Right atrium auricular region (tissue), 2 donors: Measurements from ENCODE around the gene SCNM1. TPM values are rescaled to one million over a fixed set of nuclear protein-coding genes. Genes with fewer than 3 reads are reported as not detected.
A peak's percentile ranks its signal among the peaks of the same experiment; 100 is the strongest.

Experiments used
- DNase-seq: peaks from one replicate; pipeline ENCODE4 v3.0.0-alpha.2; 2019; ENCODE audit warnings: low spot score
- H3K27ac ChIP-seq, 2 donors: fragments of 200-600 bp; sonication (generic); 1 replicate in 1 of 2; 2 replicates in 1 of 2; pipeline ENCODE4 v1.5.1; 2016 to 2019
- H3K27me3 ChIP-seq, 2 donors: fragments of 200-600 bp; sonication (generic); one replicate each; pipeline versions ENCODE4 v1.5.1 to v1.6.0; 2017 to 2019
- H3K36me3 ChIP-seq: fragments of 200-600 bp; sonication (generic); one replicate; pipeline ENCODE4 v1.5.1; 2016
- H3K4me1 ChIP-seq, 2 donors: fragments of 200-600 bp; sonication (generic); one replicate each; pipeline versions ENCODE4 v1.5.1 to v1.6.0; 2017 to 2019
- H3K4me3 ChIP-seq, 2 donors: fragments of 200-600 bp; sonication (generic); 1 replicate in 1 of 2; 2 replicates in 1 of 2; pipeline ENCODE4 v1.5.1; 2017 to 2019; ENCODE audit warnings: mild to moderate bottlenecking in 1 of 2, moderate library complexity in 1 of 2
- H3K9me3 ChIP-seq, 2 donors: fragments of 200-600 bp; sonication (generic); one replicate each; pipeline ENCODE4 v1.5.1; 2019
- total RNA-seq, 2 donors: library from RNA; depleted of rRNA; stranded (reverse); fragments of >200 nt; gene quantifications; one replicate each; pipeline ENCODE4 v1.1.0, GENCODE V29; 2016
- TF ChIP-seq, protein P1 (sequence below), 2 donors: fragments of 200-600 bp; sonication (generic); IDR thresholded peaks; one replicate each; pipeline ENCODE4 v1.5.1; 2019; ENCODE audit warnings: antibody characterized with exemption in 2 of 2

Gene SCNM1
- total RNA-seq, 2 donors from 2014 or later, result 14.4 to 14.7 TPM

DNA sequence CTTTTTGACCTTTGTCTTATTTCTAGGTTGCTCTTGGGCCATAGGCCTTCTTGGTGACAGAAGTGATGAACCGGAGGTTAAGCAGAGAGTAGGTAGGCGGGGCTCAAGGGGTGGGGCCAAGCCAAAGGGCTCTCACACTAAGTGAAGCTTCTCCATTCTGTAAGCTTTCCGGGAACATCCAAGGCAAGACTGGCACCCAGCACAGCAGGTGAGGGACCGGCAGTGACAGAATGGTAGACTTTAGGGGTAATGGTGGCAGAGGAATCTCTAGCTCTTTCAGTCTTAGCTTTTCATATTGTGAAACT lies 9.5 kb upstream of the SCNM1 start, which contains the start of gene TNFAIP8L2:
TSS of gene TNFAIP8L2 (plus strand) at position 135 of the 305 bp plus-strand sequence. CDS start 2,049 bp downstream, outside the sequence.
- Histone ChIP-seq H3K4me3 (peak within 1 kb of the TSS; percentile 22 to 30), H3K9me3 (no peaks in the 10 kb centered on the region), H3K27me3 (no peaks in the 10 kb centered on the region), H3K27ac (peak within 1 kb of the TSS; percentile 3 to 22), H3K36me3 (peaks cover 27% of the 10 kb centered on the region), H3K4me1 (peaks cover 0 to 4% of the 10 kb centered on the region in 2 donors)
- TF ChIP-seq, protein P1, sequence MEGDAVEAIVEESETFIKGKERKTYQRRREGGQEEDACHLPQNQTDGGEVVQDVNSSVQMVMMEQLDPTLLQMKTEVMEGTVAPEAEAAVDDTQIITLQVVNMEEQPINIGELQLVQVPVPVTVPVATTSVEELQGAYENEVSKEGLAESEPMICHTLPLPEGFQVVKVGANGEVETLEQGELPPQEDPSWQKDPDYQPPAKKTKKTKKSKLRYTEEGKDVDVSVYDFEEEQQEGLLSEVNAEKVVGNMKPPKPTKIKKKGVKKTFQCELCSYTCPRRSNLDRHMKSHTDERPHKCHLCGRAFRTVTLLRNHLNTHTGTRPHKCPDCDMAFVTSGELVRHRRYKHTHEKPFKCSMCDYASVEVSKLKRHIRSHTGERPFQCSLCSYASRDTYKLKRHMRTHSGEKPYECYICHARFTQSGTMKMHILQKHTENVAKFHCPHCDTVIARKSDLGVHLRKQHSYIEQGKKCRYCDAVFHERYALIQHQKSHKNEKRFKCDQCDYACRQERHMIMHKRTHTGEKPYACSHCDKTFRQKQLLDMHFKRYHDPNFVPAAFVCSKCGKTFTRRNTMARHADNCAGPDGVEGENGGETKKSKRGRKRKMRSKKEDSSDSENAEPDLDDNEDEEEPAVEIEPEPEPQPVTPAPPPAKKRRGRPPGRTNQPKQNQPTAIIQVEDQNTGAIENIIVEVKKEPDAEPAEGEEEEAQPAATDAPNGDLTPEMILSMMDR (IDR thresholded peaks at IDR 0.05), result no peak
- no peak for DNase-seq

DNA sequence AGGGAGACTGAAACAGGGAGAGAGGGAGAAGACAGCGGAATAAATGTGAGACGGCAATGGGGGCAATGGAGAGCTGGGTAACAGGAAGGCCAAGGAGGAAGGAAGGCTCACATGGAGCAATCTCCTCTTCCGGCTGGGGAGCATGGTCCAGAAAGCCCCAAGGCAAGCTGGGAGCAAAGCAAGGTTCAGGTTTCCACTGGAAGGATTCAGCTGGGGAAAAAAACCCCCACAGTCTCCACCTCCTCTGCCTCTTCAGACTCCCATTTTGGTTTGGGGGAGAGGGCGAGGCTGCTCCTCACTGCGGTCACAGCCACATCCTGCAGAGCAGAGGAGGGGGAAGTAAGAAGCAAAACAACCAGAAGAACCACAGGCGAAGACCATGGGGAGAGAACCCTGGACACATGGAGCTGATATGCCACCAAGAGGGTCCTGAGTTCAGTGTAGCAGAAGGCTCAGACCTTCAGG lies 8.8 kb upstream of the SCNM1 start:
- peaks cover 30% of the 10 kb centered on the region for H3K36me3 ChIP-seq

DNA sequence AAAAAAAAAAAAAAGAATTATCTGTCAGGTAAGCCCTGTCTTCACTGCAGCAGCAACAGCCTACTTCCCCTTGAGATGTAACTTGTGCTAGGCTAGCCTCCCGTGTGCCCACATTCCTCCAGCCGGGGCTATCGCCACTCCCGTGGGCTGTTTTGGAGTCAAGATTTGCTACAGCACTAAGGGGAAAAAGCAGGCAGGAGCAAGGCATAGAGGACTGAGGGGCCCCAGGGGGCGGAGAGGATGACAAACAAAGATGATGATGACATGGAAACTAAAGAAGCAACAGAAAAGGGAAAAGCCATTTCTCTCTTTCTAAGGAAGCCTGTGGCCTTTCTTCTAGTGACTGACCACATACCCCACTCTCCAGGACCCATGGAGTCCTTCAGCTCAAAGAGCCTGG lies 7.6 kb upstream of the SCNM1 start:
- H3K9me3 ChIP-seq, result no peaks in the 10 kb centered on the region
- no peak overlapping the region for H3K4me3 ChIP-seq
- DNase-seq, result no peak
- no peak overlapping the region for H3K27ac ChIP-seq
- peaks cover 30% of the 10 kb centered on the region for H3K36me3 ChIP-seq
- H3K4me1 ChIP-seq, result peaks cover 0 to 4% of the 10 kb centered on the region in 2 donors
- H3K27me3 ChIP-seq, result no peaks in the 10 kb centered on the region
- TF ChIP-seq, protein P1 (IDR thresholded peaks at IDR 0.05), result no peak

More for the DNA sequence above, 8.8 kb upstream of the SCNM1 start:
- DNase-seq, result no peak
- TF ChIP-seq, protein P1 (IDR thresholded peaks at IDR 0.05), result no peak
- Histone ChIP-seq H3K4me1 (peaks cover 0 to 4% of the 10 kb centered on the region in 2 donors), H3K9me3 (no peaks in the 10 kb centered on the region), H3K27me3 (no peaks in the 10 kb centered on the region), H3K27ac (peak overlapping the region in 1 of 2 donors; percentile 22), H3K4me3 (peak overlapping the region; percentile 22 to 30)

DNA sequence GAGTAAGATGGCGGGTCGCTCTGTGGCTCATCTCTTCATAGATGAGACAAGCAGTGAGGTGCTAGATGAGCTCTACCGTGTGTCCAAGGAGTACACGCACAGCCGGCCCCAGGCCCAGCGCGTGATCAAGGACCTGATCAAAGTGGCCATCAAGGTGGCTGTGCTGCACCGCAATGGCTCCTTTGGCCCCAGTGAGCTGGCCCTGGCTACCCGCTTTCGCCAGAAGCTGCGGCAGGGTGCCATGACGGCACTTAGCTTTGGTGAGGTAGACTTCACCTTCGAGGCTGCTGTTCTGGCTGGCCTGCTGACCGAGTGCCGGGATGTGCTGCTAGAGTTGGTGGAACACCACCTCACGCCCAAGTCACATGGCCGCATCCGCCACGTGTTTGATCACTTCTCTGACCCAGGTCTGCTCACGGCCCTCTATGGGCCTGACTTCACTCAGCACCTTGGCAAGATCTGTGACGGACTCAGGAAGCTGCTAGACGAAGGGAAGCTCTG lies 7.1 kb upstream of the SCNM1 start:
- TF ChIP-seq, protein P1 (IDR thresholded peaks at IDR 0.05), result no peak
- Histone ChIP-seq H3K27me3 (no peaks in the 10 kb centered on the region), H3K27ac (no peak overlapping the region), H3K9me3 (no peaks in the 10 kb centered on the region), H3K36me3 (peaks cover 30% of the 10 kb centered on the region), H3K4me3 (no peak overlapping the region), H3K4me1 (peaks cover 0 to 9% of the 10 kb centered on the region in 2 donors)
- no peak for DNase-seq

DNA sequence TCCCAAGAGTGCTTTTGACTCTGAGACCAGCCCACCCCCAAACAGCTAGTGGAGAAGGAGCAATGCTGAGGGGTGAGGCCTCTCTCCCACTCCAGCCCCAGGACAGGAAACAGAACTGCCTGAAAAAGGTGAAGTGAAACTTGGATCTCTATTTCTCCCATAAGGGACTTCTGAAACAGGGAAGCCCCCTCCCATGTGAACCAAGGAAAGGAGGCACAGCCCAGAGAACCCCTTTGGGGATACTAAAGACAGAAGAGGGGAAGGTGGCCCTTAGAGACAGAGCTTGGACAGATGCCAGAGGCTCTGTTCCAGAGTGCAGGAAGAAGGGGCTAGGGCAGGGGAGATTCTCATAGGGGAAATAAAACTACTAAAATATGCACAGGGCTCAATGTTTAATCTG lies 6.6 kb upstream of the SCNM1 start:
- no peak overlapping the region for H3K27ac ChIP-seq
- no peak for DNase-seq
- H3K9me3 ChIP-seq, result no peaks in the 10 kb centered on the region
- peaks cover 0 to 15% of the 10 kb centered on the region in 2 donors for H3K4me1 ChIP-seq
- TF ChIP-seq, protein P1 (IDR thresholded peaks at IDR 0.05), result no peak
- H3K27me3 ChIP-seq, result no peaks in the 10 kb centered on the region
- H3K4me3 ChIP-seq, result no peak overlapping the region
- peaks cover 30% of the 10 kb centered on the region for H3K36me3 ChIP-seq
